GM12891 (cell line): ENCODE results near the gene KAT2B.

Experiments
- POLR2A ChIP-seq: IDR thresholded peaks from 2 replicates; pipeline ENCODE4 v1.6.1; 2011; ENCODE audit warnings: low read depth, low read length, control low read depth
- POLR2AphosphoS5 ChIP-seq: IDR thresholded peaks from 2 replicates; pipeline ENCODE4 v1.6.1; 2011; ENCODE audit warnings: low read depth, low read length, control low read depth
- TAF1 ChIP-seq: IDR thresholded peaks from 2 replicates; pipeline ENCODE4 v1.6.1; 2011; ENCODE audit warnings: low read depth, low read length, control low read depth

- TF ChIP-seq POLR2AphosphoS5: no peak
- TF ChIP-seq POLR2A: no peak
- TF ChIP-seq TAF1: no peak
Measured at GRCh38 chr3:20012164-20012563, 28.1 kb upstream of the KAT2B start, which contains the start of gene PP2D1.
